ENCODE results near the gene FNDC3B. TPM values are rescaled to one million over a fixed set of nuclear protein-coding genes. Genes with fewer than 3 reads are reported as not detected.

Gene FNDC3B
- total RNA-seq, 1 experiment from 2014 or later = 149 TPM

GRCh38 chr3:172184106-172184822 lies 144.9 kb downstream of the FNDC3B start:
- H3K9me3 Mint-ChIP-seq (ENCODE audit: unreplicated experiment) = no peaks in the 10 kb centered on the region
- peaks cover 27% of the 10 kb centered on the region for H3K4me1 Mint-ChIP-seq (ENCODE audit: insufficient read depth, unreplicated experiment)
- no peak for TF ChIP-seq CTCF (IDR thresholded peaks at IDR 0.05; ENCODE audit: unreplicated experiment)
- H3K36me3 Mint-ChIP-seq (ENCODE audit: insufficient read depth, unreplicated experiment) = no peaks in the 10 kb centered on the region
- no peak for DNase-seq (ENCODE audit: unreplicated experiment)
- H3K4me3 Mint-ChIP-seq (ENCODE audit: unreplicated experiment) = no peak overlapping the region
- ChIA-PET POLR2A (interaction anchor here (0.8 to 2.0 kb wide), 2 partner anchors 11 to 14 kb away, joined by 3 to 11 read pairs; no protein-coding TSS in a partner anchor), CTCF (no interaction called here)
- no TSS peak for BruUV-seq (replicated peaks)
- intact Hi-C loops (cut with micrococcal nuclease) = no loop called here
- no peak overlapping the region for H3K27ac Mint-ChIP-seq (ENCODE audit: low read depth, unreplicated experiment)
- no peaks in the 10 kb centered on the region for H3K27me3 Mint-ChIP-seq (ENCODE audit: insufficient read depth, unreplicated experiment)

- H3K9me3 Mint-ChIP-seq (ENCODE audit: unreplicated experiment) = no peaks in the 10 kb centered on the region
- no peak overlapping the region for H3K4me3 Mint-ChIP-seq (ENCODE audit: unreplicated experiment)
- DNase-seq (ENCODE audit: unreplicated experiment) = no peak
- BruUV-seq (replicated peaks) = no TSS peak
- H3K27me3 Mint-ChIP-seq (ENCODE audit: insufficient read depth, unreplicated experiment) = no peaks in the 10 kb centered on the region
- ChIA-PET CTCF (interaction anchor here (1.1 kb wide), 1 partner anchor 16 kb away, joined by 3 read pairs; no protein-coding TSS in a partner anchor), POLR2A (interaction anchor here (1.2 kb wide), 3 partner anchors 16 to 46 kb away, joined by 3 to 5 read pairs (median 3); no protein-coding TSS in a partner anchor)
- TF ChIP-seq CTCF (IDR thresholded peaks at IDR 0.05; ENCODE audit: unreplicated experiment) = no peak
- intact Hi-C loops (cut with micrococcal nuclease) = no loop called here
- H3K36me3 Mint-ChIP-seq (ENCODE audit: insufficient read depth, unreplicated experiment) = no peaks in the 10 kb centered on the region
- H3K27ac Mint-ChIP-seq (ENCODE audit: low read depth, unreplicated experiment) = no peak overlapping the region
- peaks cover 13% of the 10 kb centered on the region for H3K4me1 Mint-ChIP-seq (ENCODE audit: insufficient read depth, unreplicated experiment)
These were observed 146.5 kb downstream of the FNDC3B start for GRCh38 chr3:172185907-172186306.

- no peaks in the 10 kb centered on the region for H3K27me3 Mint-ChIP-seq (ENCODE audit: insufficient read depth, unreplicated experiment)
- H3K36me3 Mint-ChIP-seq (ENCODE audit: insufficient read depth, unreplicated experiment) = no peaks in the 10 kb centered on the region
- no peak overlapping the region for H3K4me3 Mint-ChIP-seq (ENCODE audit: unreplicated experiment)
- no TSS peak for BruUV-seq (replicated peaks)
- H3K27ac Mint-ChIP-seq (ENCODE audit: low read depth, unreplicated experiment) = no peak overlapping the region
- POLR2A ChIA-PET = interaction anchor here (1.2 kb wide), 3 partner anchors 15 to 47 kb away, joined by 3 to 5 read pairs (median 3); no protein-coding TSS in a partner anchor
- no peaks in the 10 kb centered on the region for H3K9me3 Mint-ChIP-seq (ENCODE audit: unreplicated experiment)
- intact Hi-C loops (cut with micrococcal nuclease) = no loop called here
- TF ChIP-seq CTCF (IDR thresholded peaks at IDR 0.05; ENCODE audit: unreplicated experiment) = no peak
- no peak for DNase-seq (ENCODE audit: unreplicated experiment)
- CTCF ChIA-PET = interaction anchor here (0.7 to 1.1 kb wide), 2 partner anchors 17 to 171 kb away, joined by 3 to 5 read pairs; no protein-coding TSS in a partner anchor
- peaks cover 13% of the 10 kb centered on the region for H3K4me1 Mint-ChIP-seq (ENCODE audit: insufficient read depth, unreplicated experiment)
These were observed 147.2 kb downstream of the FNDC3B start for GRCh38 chr3:172186607-172187006.

- H3K9me3 Mint-ChIP-seq (ENCODE audit: unreplicated experiment) = no peaks in the 10 kb centered on the region
- CTCF ChIA-PET = no interaction called here
- POLR2A ChIA-PET = no interaction called here
- no TSS peak for BruUV-seq (replicated peaks)
- TF ChIP-seq CTCF (IDR thresholded peaks at IDR 0.05; ENCODE audit: unreplicated experiment) = no peak
- no peaks in the 10 kb centered on the region for H3K27me3 Mint-ChIP-seq (ENCODE audit: insufficient read depth, unreplicated experiment)
- no peaks in the 10 kb centered on the region for H3K36me3 Mint-ChIP-seq (ENCODE audit: insufficient read depth, unreplicated experiment)
- H3K4me1 Mint-ChIP-seq (ENCODE audit: insufficient read depth, unreplicated experiment) = peaks cover 11% of the 10 kb centered on the region
- H3K4me3 Mint-ChIP-seq (ENCODE audit: unreplicated experiment) = no peak overlapping the region
- no peak overlapping the region for H3K27ac Mint-ChIP-seq (ENCODE audit: low read depth, unreplicated experiment)
- intact Hi-C loops (cut with micrococcal nuclease) = no loop called here
- DNase-seq (ENCODE audit: unreplicated experiment) = no peak
These were observed 148.1 kb downstream of the FNDC3B start for GRCh38 chr3:172187511-172187910.
